A673 (cell line): ENCODE measurements around the gene TIGAR. TPM values are rescaled to one million over a fixed set of nuclear protein-coding genes. Genes with fewer than 3 reads are reported as not detected.

Experiments
- BruUV-seq: library from RNA; stranded (reverse); fragments of 400-500 nt; replicated peaks from 2 replicates; lab custom pipeline; 2021; lab: Mats Ljungman, UMichigan
- CTCF ChIA-PET: fragments of 300-600 bp; sonication (Branson Sonifier 250); formaldehyde crosslinking; loops from one replicate; lab custom pipeline; 2022; ENCODE audit warnings: antibody characterized with exemption; lab: Charles Lee
- POLR2A ChIA-PET: fragments of 300-600 bp; sonication (Branson Sonifier 250); formaldehyde crosslinking; loops from one replicate; lab custom pipeline; 2022; ENCODE audit warnings: antibody characterized with exemption; ENCODE audit not compliant: low non-redundant PET; lab: Charles Lee
- DNase-seq: peaks from one replicate; pipeline ENCODE4 v3.0.0-alpha.2; 2015; ENCODE audit warnings: low spot score
- H3K27ac ChIP-seq: fragments of 200-600 bp; sonication (generic); 2 replicates; pipeline ENCODE4 v1.5.1; 2016; ENCODE audit warnings: mixed run types, low read depth, mild to moderate bottlenecking, mixed read lengths, antibody characterized with exemption, low read length; ENCODE audit not compliant: poor library complexity, severe bottlenecking
- H3K27me3 ChIP-seq: fragments of 200-600 bp; sonication (generic); replicated peaks from 2 replicates; pipeline ENCODE4 v1.6.1; 2017; ENCODE audit warnings: mixed run types, low read depth, mild to moderate bottlenecking, mixed read lengths, antibody characterized with exemption, low read length; ENCODE audit not compliant: insufficient read depth, poor library complexity
- H3K36me3 ChIP-seq: fragments of 200-600 bp; sonication (generic); 2 replicates; pipeline ENCODE4 v1.6.1; 2016; ENCODE audit warnings: mixed run types, mild to moderate bottlenecking, mixed read lengths, antibody characterized with exemption, low read length; ENCODE audit not compliant: insufficient read depth, poor library complexity, severe bottlenecking
- H3K4me1 ChIP-seq: fragments of 200-600 bp; sonication (generic); 2 replicates; pipeline ENCODE4 v1.6.1; 2017; ENCODE audit warnings: mixed run types, mild to moderate bottlenecking, mixed read lengths, antibody characterized with exemption, low read length; ENCODE audit not compliant: insufficient read depth, poor library complexity, severe bottlenecking
- H3K4me3 ChIP-seq: fragments of 200-600 bp; sonication (generic); 2 replicates; pipeline ENCODE4 v1.5.1; 2016; ENCODE audit warnings: low read depth, mixed run types, mild to moderate bottlenecking, mixed read lengths, low read length; ENCODE audit not compliant: poor library complexity, severe bottlenecking
- H3K9me3 ChIP-seq: fragments of 200-600 bp; sonication (generic); 2 replicates; pipeline ENCODE4 v1.6.1; 2016; ENCODE audit warnings: mixed run types, low read depth, mild to moderate bottlenecking, mixed read lengths, antibody characterized with exemption, low read length; ENCODE audit not compliant: poor library complexity, severe bottlenecking
- CTCF ChIP-seq: fragments of 300-800, 200-600 bp; sonication (generic); conservative IDR thresholded peaks from 2 replicates; pipeline ENCODE4 v1.5.1; 2017; ENCODE audit warnings: low read depth, mild to moderate bottlenecking, antibody characterized with exemption, low read length, moderate library complexity, mixed read lengths
- EZH2 ChIP-seq: fragments of 200-600 bp; sonication (generic); IDR thresholded peaks from 2 replicates; pipeline ENCODE4 v1.6.1; 2017; ENCODE audit warnings: borderline replicate concordance, low read depth, mild to moderate bottlenecking, mixed read lengths, antibody characterized with exemption, low read length; ENCODE audit not compliant: poor library complexity, severe bottlenecking
- intact Hi-C: fragments of 100-400 bp; cut with micrococcal nuclease; formaldehyde crosslinking; loops from one replicate; pipeline ENCODE4 v1.10.0; 2022; ENCODE audit not compliant: unreplicated experiment
- total RNA-seq: library from RNA; stranded (reverse); gene quantifications from 2 replicates; pipeline ENCODE4 v1.2.3, GENCODE V29; 2021

The TIGAR gene
- total RNA-seq, 1 experiment from 2014 or later = 15.5 TPM

- no peak overlapping the region for H3K4me3 ChIP-seq
- ChIA-PET POLR2A (no interaction called here), CTCF (no interaction called here)
- H3K9me3 ChIP-seq = no peaks in the 10 kb centered on the region
- peaks cover 6% of the 10 kb centered on the region for H3K27me3 ChIP-seq
- TF ChIP-seq EZH2 = no peak
- TF ChIP-seq CTCF = no peak
- DNase-seq = no peak
- H3K4me1 ChIP-seq = no peaks in the 10 kb centered on the region
- no peaks in the 10 kb centered on the region for H3K36me3 ChIP-seq
- no peak overlapping the region for H3K27ac ChIP-seq
- no TSS peak for BruUV-seq
- intact Hi-C loops = no loop called here
These were observed 66.6 kb downstream of the TIGAR start for GRCh38 chr12:4387607-4388006.

DNA sequence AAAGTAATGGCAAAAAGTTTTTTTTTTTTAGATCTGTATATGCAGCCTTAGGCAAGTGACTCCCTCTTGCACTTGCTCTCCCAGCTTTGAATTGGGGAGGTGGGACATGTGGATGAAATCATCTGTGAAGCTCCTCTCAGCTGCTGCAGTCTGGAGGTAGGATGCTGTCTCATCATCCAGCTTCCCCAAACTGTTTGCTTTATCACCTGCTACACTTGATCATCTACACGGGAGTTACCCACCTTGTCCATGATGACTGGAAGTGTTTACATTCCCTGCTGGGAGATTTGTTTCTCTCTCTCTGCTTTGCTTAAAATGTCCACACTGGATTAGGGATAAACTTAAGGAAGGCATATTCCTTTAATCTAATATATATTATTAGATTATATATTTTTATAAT, 67.0 kb downstream of the TIGAR start:
- no peak overlapping the region for H3K27ac ChIP-seq
- intact Hi-C loops = no loop called here
- H3K9me3 ChIP-seq = no peaks in the 10 kb centered on the region
- DNase-seq = no peak
- H3K27me3 ChIP-seq = peaks cover 10% of the 10 kb centered on the region
- ChIA-PET POLR2A (no interaction called here), CTCF (no interaction called here)
- H3K4me3 ChIP-seq = no peak overlapping the region
- BruUV-seq = no TSS peak
- TF ChIP-seq EZH2 (no peak), CTCF (no peak)
- H3K36me3 ChIP-seq = no peaks in the 10 kb centered on the region
- H3K4me1 ChIP-seq = no peaks in the 10 kb centered on the region

GRCh38 chr12:4388662-4389061, 67.6 kb downstream of the TIGAR start:
- Histone ChIP-seq H3K9me3 (no peaks in the 10 kb centered on the region), H3K27me3 (peaks cover 11% of the 10 kb centered on the region), H3K36me3 (no peaks in the 10 kb centered on the region), H3K4me1 (no peaks in the 10 kb centered on the region), H3K4me3 (no peak overlapping the region), H3K27ac (no peak overlapping the region)
- no peak for TF ChIP-seq EZH2
- no peak for TF ChIP-seq CTCF
- ChIA-PET POLR2A (no interaction called here), CTCF (no interaction called here)
- DNase-seq = no peak
- intact Hi-C loops = no loop called here
- no TSS peak for BruUV-seq
